GM12874 (cell line): Measurements from ENCODE around the gene PRR7.

Experiments used
- TF ChIP-seq, protein P1 (sequence below): IDR thresholded peaks from 2 replicates; pipeline ENCODE4 v1.5.1; 2011; ENCODE audit warnings: low read depth, mild to moderate bottlenecking, control low read depth, low read length, moderate library complexity; ENCODE audit not compliant: insufficient read depth

The PRR7 gene

DNA sequence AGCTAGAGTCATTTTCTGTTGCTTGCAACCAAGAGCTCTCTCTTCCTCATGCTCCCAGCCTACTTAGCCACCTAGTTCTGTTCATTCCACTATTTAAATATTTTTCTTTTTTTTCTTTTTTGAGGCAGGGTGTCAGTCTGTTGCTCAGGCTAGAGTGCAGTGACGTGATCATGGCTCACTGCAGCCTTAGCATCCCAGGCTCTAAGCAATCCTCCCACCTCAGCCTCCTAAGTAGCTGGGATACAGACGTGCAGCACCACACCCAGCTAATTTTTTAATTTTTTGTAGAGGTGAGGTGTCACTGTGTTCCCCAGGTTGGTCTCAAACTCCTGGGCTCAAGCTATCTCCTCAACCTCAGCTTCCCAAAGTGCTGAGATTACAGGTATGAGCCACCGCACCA is 32.1 kb upstream of the PRR7 start:
- TF ChIP-seq, protein P1, sequence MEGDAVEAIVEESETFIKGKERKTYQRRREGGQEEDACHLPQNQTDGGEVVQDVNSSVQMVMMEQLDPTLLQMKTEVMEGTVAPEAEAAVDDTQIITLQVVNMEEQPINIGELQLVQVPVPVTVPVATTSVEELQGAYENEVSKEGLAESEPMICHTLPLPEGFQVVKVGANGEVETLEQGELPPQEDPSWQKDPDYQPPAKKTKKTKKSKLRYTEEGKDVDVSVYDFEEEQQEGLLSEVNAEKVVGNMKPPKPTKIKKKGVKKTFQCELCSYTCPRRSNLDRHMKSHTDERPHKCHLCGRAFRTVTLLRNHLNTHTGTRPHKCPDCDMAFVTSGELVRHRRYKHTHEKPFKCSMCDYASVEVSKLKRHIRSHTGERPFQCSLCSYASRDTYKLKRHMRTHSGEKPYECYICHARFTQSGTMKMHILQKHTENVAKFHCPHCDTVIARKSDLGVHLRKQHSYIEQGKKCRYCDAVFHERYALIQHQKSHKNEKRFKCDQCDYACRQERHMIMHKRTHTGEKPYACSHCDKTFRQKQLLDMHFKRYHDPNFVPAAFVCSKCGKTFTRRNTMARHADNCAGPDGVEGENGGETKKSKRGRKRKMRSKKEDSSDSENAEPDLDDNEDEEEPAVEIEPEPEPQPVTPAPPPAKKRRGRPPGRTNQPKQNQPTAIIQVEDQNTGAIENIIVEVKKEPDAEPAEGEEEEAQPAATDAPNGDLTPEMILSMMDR = no peak

DNA sequence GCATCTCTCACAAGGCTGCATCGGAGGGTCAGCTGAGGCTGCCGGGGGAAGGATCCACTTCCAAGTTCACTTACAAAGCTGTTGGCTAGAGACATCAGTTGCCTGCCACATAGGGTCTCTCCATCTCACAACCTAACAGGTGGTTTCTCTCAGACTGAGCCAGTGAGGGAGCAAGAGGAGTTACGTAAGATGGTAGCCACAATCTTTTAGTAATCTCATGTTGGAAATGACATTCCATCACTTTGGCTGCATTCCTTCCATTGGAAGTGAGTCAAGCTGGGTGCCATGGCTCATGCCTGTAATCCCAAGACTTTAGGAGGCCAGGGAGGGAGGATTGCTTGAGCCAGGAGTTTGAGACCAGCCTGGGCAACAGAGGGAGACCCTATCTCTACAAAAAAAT is 27.6 kb upstream of the PRR7 start:
- TF ChIP-seq, protein P1 = no peak

DNA sequence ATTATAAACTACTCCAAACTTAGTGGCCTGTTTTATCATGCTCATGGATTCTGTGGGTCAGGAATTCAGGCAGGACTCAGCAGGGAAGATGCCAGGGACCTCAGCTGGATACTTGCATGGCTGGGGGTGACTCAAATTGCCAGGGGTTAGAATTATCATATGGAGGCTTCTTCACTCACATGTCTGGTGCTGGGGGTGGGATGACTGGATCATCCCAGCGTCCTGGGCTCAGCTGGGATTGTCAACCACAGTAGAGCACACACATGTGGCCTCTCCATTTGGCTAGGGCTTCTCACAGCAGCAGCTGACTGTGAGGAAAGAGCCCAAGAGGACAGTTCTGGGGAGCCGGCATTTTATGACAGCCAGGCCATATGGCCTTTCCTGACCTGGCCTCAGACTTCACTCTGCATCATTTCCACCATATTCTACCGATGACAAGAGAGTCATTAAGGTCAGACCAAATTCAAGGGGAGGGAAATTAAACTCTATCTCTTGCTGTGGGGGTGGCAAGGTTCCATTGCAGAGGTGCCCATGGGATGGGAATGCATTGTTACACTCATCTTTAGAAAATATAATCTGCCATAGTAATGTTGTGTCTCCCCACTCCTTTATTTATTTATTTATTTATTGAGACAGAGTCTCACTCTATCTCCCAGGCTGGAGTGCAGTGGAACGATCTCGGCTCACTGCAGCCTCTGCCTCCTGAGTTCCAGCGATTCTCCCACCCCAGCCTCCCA is 25.4 kb upstream of the PRR7 start:
- TF ChIP-seq, protein P1 = no peak

DNA sequence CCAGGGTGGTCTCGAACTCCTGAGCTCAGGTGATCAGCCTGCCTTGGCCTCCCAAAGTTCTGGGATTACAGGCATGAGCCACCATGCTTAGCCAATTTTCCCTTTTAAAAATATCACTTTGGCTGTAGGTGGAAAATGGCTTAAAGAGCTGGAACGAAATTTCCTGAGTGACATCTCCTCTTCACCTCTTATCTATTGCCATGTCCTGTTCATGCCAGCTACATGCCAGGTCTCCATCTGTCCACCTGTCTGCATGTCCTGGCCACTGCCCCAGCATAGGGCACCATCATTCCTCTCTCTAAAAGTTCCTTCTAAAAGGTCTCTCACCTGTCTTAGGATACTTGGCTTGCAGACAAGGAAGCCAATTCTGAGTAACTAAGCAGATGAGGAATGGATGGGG is 22.9 kb upstream of the PRR7 start:
- TF ChIP-seq, protein P1 = no peak

DNA sequence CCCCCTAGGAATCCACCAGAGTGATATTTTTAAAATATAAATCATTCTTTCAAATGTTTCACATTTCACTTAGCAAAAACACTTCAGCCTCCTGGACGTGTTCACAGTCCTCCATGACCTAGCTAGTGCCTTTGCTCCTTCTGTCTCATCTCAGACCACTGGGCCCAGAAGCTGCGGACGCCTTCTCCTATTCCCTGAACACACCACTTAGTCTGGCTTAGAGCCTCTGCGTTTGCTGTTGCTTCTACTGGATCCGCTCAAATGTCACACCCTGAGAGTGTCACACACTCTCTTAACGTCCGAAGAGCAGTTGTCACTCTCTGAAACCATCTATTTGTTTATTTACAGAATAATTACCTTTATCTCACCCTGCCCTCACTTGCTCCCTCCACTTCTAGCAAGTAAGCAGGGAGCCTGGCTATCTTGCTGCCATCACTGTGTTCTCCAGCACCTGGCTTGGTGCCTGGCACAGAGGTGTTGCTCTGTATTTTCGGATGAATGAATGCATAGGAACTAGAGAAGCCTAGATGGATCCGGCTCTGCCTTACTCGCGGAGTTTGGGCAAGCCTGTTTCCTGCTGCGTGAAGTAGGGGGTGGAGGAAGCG is 21.3 kb upstream of the PRR7 start:
- TF ChIP-seq, protein P1 = no peak

DNA sequence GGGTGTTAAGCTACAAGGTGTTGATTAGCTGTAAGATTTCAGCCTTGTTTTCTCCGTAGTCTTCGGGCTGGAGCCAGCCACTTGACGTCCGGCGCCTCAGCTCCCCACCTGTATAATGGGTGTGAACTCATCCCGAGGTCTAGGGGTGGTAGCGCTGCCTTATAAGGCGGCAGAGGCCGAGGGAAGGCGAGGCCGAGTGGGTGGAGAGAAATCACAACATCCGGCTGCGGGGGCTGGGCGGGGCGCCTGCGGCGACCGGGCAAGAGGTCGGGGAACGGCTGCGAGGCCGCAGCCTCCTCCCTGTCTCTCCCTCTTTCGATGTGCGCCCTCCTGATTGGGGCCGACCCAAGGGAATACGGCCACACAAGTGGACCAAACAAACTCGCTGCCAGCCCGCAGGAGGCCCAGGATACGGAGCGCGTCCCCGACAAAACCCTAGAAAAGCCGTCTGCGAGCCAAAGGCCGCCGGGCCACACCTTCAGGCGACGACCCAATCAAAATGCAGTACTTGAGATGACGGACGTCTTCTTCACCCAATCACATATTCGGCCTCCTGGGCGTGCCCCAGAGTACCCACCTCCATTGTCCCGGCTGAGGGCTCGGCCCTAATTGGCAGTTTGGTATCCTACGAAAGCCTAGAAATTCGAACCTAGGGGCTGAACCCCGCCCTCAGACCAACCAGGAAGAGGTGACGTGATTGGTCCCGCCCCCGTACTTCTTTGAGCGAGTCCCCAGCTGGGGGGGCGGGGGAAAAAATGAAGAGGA is 20.6 kb upstream of the PRR7 start:
- TF ChIP-seq, protein P1 = no peak

DNA sequence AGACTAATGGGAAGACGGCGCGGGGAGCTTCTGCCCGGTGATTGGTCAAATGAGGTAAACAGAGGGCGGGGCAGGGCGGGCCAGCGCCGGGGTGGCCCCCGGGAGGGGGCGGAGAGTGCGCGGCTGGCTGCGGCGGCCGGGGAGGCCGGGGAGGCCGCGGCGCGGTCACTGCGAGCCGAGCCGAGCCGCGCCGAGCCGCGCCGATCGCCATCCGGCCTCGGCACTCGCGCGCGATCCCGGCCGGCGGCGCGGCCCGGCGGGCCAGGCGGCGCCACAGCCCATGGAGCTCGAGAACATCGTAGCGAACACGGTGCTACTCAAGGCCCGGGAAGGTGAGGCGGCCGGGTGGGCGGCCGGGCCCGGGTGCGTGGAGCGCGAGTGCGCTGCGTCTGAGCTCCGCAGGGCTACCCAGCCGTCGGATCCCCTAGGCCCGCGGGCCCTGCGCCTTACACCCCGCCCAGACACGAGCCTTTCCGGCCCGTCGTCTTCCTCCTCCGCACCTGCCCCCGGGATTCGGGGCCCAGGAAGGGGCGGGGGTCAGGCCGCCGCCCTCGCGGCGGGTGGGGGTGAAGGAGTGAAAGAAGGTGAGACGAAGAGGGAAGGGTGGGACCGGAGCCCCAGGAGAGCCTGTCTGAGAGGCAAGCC is 19.9 kb upstream of the PRR7 start, which contains the start of gene GRK6:
Gene GRK6, plus strand, starts transcription at position 111 of the 645 bp plus-strand sequence. Its CDS starts 170 bp downstream, at position 281.
- TF ChIP-seq, protein P1 = no peak
